Liver (tissue), 3 donors: ENCODE results near the gene ZBTB21.
A peak's percentile ranks its signal among the peaks of the same experiment; 100 is the strongest.

Experiments
- CTCF ChIP-seq: fragments of 150-350 bp; IDR thresholded peaks from 2 replicates; pipeline ENCODE4 v1.5.1; 2017; ENCODE audit warnings: improper control_type of control experiment, low read depth, low read length; ENCODE audit not compliant: missing input control
- EGR1 ChIP-seq, 2 donors: IDR thresholded peaks; 2 replicates each; pipeline ENCODE4 v1.6.1; 2016 to 2018; ENCODE audit warnings: antibody characterized with exemption in 2 of 2, low read depth in 2 of 2
- REST ChIP-seq: IDR thresholded peaks from 2 replicates; pipeline ENCODE4 v1.6.1; 2016; ENCODE audit warnings: antibody characterized with exemption, mild to moderate bottlenecking
- YY1 ChIP-seq: IDR thresholded peaks from 2 replicates; pipeline ENCODE4 v1.6.1; 2016; ENCODE audit warnings: antibody characterized with exemption, mild to moderate bottlenecking
- donor health status: healthy.
- donor health status: healthy.

- TF ChIP-seq CTCF = no peak
- TF ChIP-seq REST = peak; percentile 89
- TF ChIP-seq YY1 = peak; percentile 81
- peak; percentile 77 to 95 for TF ChIP-seq EGR1 (IDR thresholded peaks at IDR 0.05; ENCODE audit: low read depth in 2 of 2)
Observed at GRCh38 chr21:42039470-42039901, 29.3 kb upstream of the ZBTB21 start.
